NB4 (cell line): ENCODE data around the gene LRFN2.

Experiments
- CTCF ChIP-seq: IDR thresholded peaks from one replicate; pipeline ENCODE4 v1.5.1; 2012; ENCODE audit warnings: low read depth, low read length
- MAX ChIP-seq: IDR thresholded peaks from 2 replicates; pipeline ENCODE4 v1.6.1; 2011; ENCODE audit warnings: low read depth, low read length
- MYC ChIP-seq: IDR thresholded peaks from 2 replicates; pipeline ENCODE4 v1.6.1; 2011; ENCODE audit warnings: low read depth, low read length
- POLR2A ChIP-seq: IDR thresholded peaks from 2 replicates; pipeline ENCODE4 v1.6.1; 2011; ENCODE audit warnings: mild to moderate bottlenecking; ENCODE audit not compliant: insufficient read length; ENCODE audit errors: extremely low read depth

GRCh38 chr6:40598516-40598915 is 11.4 kb upstream of the LRFN2 start:
- TF ChIP-seq CTCF = no peak
- no peak for TF ChIP-seq POLR2A
- TF ChIP-seq MAX = no peak
- no peak for TF ChIP-seq MYC
